HCT116 (cell line): ENCODE results near the gene CEP170B. TPM values are rescaled to one million over a fixed set of nuclear protein-coding genes. Genes with fewer than 3 reads are reported as not detected.

Source experiments
- ATAC-seq: fragments of 200-7000 bp; cut with Tn5 transposase; 2 replicates; pipeline ENCODE4 v1.9.1; 2020; ENCODE audit warnings: mild to moderate bottlenecking, moderate library complexity
- BruUV-seq: library from RNA; stranded (reverse); fragments of 400-500 nt; replicated peaks from 2 replicates; lab custom pipeline; 2021; lab: Mats Ljungman, UMichigan
- CTCF ChIA-PET: fragments of 300-600 bp; sonication (Branson Sonifier 250); formaldehyde crosslinking; loops from one replicate; lab custom pipeline; 2021; ENCODE audit warnings: antibody characterized with exemption; lab: Charles Lee
- POLR2A ChIA-PET: fragments of 300-600, 350-600 bp; sonication (Branson Sonifier 250); formaldehyde crosslinking; loops from one replicate; lab custom pipeline; 2021; ENCODE audit warnings: antibody characterized with exemption; lab: Charles Lee
- RAD21 ChIA-PET, 2 experiments: fragments of 300-600 bp; sonication (Branson Sonifier 250); formaldehyde crosslinking; loops; one replicate each; lab custom pipeline; 2023; ENCODE audit warnings: low total read pairs in 2 of 2; ENCODE audit not compliant: uncharacterized antibody in 2 of 2, unreplicated experiment in 2 of 2, low non-redundant PET in 1 of 2; lab: Charles Lee
- DNase-seq: peaks from one replicate; pipeline ENCODE4 v3.0.0-alpha.2; 2010; ENCODE audit warnings: low read depth, low spot score
- H2AFZ ChIP-seq: fragments of 200-600 bp; shearing (Covaris generic), sonication (generic); 2 replicates; pipeline ENCODE4 v1.6.1; 2017; ENCODE audit warnings: low read depth, mixed run types, mixed read lengths, antibody characterized with exemption, low read length; ENCODE audit not compliant: poor library complexity, severe bottlenecking
- H3K27ac ChIP-seq: 2 replicates; pipeline ENCODE4 v1.5.1; 2012; ENCODE audit warnings: low read depth, low read length
- H3K27me3 ChIP-seq: fragments of 200-600 bp; sonication (generic); 2 replicates; pipeline ENCODE4 v1.6.1; 2016; ENCODE audit warnings: mixed run types, low read length, mixed read lengths; ENCODE audit not compliant: insufficient read depth
- H3K36me3 ChIP-seq, 2 experiments: fragments of 200-500 bp in 1 of 2; fragments of 200-600 bp in 1 of 2; sonication (Bioruptor generic) in 1 of 2; sonication (generic) in 1 of 2; 2 replicates each; pipeline versions ENCODE4 v1.5.1 to v1.6.1; 2014 to 2016; ENCODE audit warnings: low read length in 2 of 2, inconsistent platforms in 1 of 2, mixed read lengths in 1 of 2, mixed run types in 1 of 2; ENCODE audit not compliant: insufficient read depth in 2 of 2, control insufficient read depth in 1 of 2
- H3K4me1 ChIP-seq, 2 experiments: fragments of 200-600 bp in 1 of 2; sonication (generic) in 1 of 2; 2 replicates each; pipeline versions ENCODE4 v1.5.1 to v1.6.1; 2012 to 2017; ENCODE audit warnings: low read length in 2 of 2, inconsistent platforms in 1 of 2, mild to moderate bottlenecking in 1 of 2, mixed read lengths in 1 of 2, mixed run types in 1 of 2, moderate library complexity in 1 of 2; ENCODE audit not compliant: insufficient read depth in 2 of 2, control insufficient read depth in 1 of 2
- H3K4me2 ChIP-seq: fragments of 200-600 bp; sonication (generic); 2 replicates; pipeline ENCODE4 v1.6.1; 2017; ENCODE audit warnings: mixed run types, low read length, mixed read lengths
- H3K4me3 ChIP-seq, 2 experiments: fragments of 200-600 bp in 1 of 2; sonication (generic) in 1 of 2; replicated peaks in 1 of 2; 2 replicates each; pipeline ENCODE4 v1.5.1; 2011 to 2016; ENCODE audit warnings: low read length in 2 of 2, control low read depth in 1 of 2, low read depth in 1 of 2, mild to moderate bottlenecking in 1 of 2, mixed read lengths in 1 of 2, mixed run types in 1 of 2
- H3K79me2 ChIP-seq: fragments of 200-600 bp; sonication (generic); 2 replicates; pipeline ENCODE4 v1.6.1; 2017; ENCODE audit warnings: mild to moderate bottlenecking, mixed run types, low read length, moderate library complexity, mixed read lengths; ENCODE audit not compliant: insufficient read depth
- H3K9ac ChIP-seq: fragments of 200-600 bp; sonication (generic); 2 replicates; pipeline ENCODE4 v1.6.1; 2016; ENCODE audit warnings: low read length, mixed read lengths
- H3K9me2 ChIP-seq: fragments of 200-600 bp; sonication (generic), shearing (Covaris generic); 2 replicates; pipeline ENCODE4 v1.6.1; 2017; ENCODE audit warnings: mixed run types, mild to moderate bottlenecking, moderate library complexity; ENCODE audit not compliant: insufficient read depth
- H3K9me3 ChIP-seq, 2 experiments: fragments of 200-500 bp in 1 of 2; fragments of 200-600 bp in 1 of 2; sonication (Bioruptor generic) in 1 of 2; sonication (generic) in 1 of 2; 2 replicates each; pipeline ENCODE4 v1.6.1; 2014 to 2017; ENCODE audit warnings: low read length in 2 of 2, mixed read lengths in 2 of 2, inconsistent platforms in 1 of 2, low read depth in 1 of 2, mild to moderate bottlenecking in 1 of 2, mixed run types in 1 of 2, moderate library complexity in 1 of 2; ENCODE audit not compliant: control insufficient read depth in 1 of 2, insufficient read depth in 1 of 2
- H4K20me1 ChIP-seq: fragments of 200-600 bp; sonication (generic), shearing (Covaris generic); 2 replicates; pipeline ENCODE4 v1.6.1; 2017; ENCODE audit warnings: mixed run types, mild to moderate bottlenecking, moderate library complexity; ENCODE audit not compliant: insufficient read depth
- ATF3 ChIP-seq: IDR thresholded peaks from 2 replicates; pipeline ENCODE4 v1.6.1; 2012
- CTCF ChIP-seq, 3 experiments: fragments of 200-600 bp in 1 of 3; sonication (generic) in 1 of 3; IDR thresholded peaks in 2 of 3; conservative IDR thresholded peaks in 1 of 3; 2 replicates each; pipeline ENCODE4 v1.5.1; 2012 to 2017; ENCODE audit warnings: low read depth in 2 of 3, low read length in 2 of 3, antibody characterized with exemption in 1 of 3, borderline replicate concordance in 1 of 3, control low read depth in 1 of 3, mild to moderate bottlenecking in 1 of 3, mixed read lengths in 1 of 3, mixed run types in 1 of 3, moderate library complexity in 1 of 3; ENCODE audit not compliant: insufficient read depth in 1 of 3
- EZH2phosphoT487 ChIP-seq: fragments of 200-600 bp; IDR thresholded peaks from 2 replicates; pipeline ENCODE4 v1.6.1; 2018; ENCODE audit warnings: antibody characterized with exemption, borderline replicate concordance
- FOSL1 ChIP-seq: IDR thresholded peaks from 2 replicates; pipeline ENCODE4 v1.6.1; 2012; ENCODE audit warnings: low read depth
- JUND ChIP-seq: IDR thresholded peaks from 2 replicates; pipeline ENCODE4 v1.6.1; 2012
- MAX ChIP-seq: IDR thresholded peaks from 2 replicates; pipeline ENCODE4 v1.6.1; 2012
- POLR2A ChIP-seq: IDR thresholded peaks from 2 replicates; pipeline ENCODE4 v1.7.0; 2011; ENCODE audit warnings: borderline replicate concordance; ENCODE audit not compliant: insufficient read depth, insufficient read length; ENCODE audit errors: extremely low read depth
- POLR2AphosphoS5 ChIP-seq: IDR thresholded peaks from 2 replicates; pipeline ENCODE4 v1.6.1; 2011; ENCODE audit warnings: mild to moderate bottlenecking, low read depth, low read length, moderate library complexity
- SRF ChIP-seq: IDR thresholded peaks from 2 replicates; pipeline ENCODE4 v1.6.1; 2012; ENCODE audit warnings: low read depth
- TCF7L2 ChIP-seq: IDR thresholded peaks from 2 replicates; pipeline ENCODE4 v1.7.0; 2011; ENCODE audit warnings: borderline replicate concordance, inconsistent platforms; ENCODE audit not compliant: insufficient read depth, insufficient read length; ENCODE audit errors: extremely low read depth
- YY1 ChIP-seq: IDR thresholded peaks from 2 replicates; pipeline ENCODE4 v1.6.1; 2011; ENCODE audit warnings: low read length, low read depth, moderate library complexity, mild to moderate bottlenecking; ENCODE audit not compliant: insufficient replicate concordance; ENCODE audit errors: extremely low read depth
- ZBTB33 ChIP-seq: IDR thresholded peaks from 2 replicates; pipeline ENCODE4 v1.6.1; 2011; ENCODE audit warnings: mild to moderate bottlenecking, low read length, moderate library complexity; ENCODE audit not compliant: insufficient replicate concordance; ENCODE audit errors: extremely low read depth
- ZNF274 ChIP-seq: fragments of 200-500 bp; sonication (Bioruptor generic); IDR thresholded peaks from 2 replicates; pipeline ENCODE4 v1.6.1; 2014; ENCODE audit warnings: mild to moderate bottlenecking, low read depth, low read length, inconsistent platforms
- intact Hi-C: fragments of 100-400 bp; cut with micrococcal nuclease; formaldehyde crosslinking; loops from 2 replicates; pipeline ENCODE4 v1.10.0; 2022
- total RNA-seq: library from RNA; stranded (reverse); gene quantifications from one replicate; pipeline ENCODE4 v1.2.1, GENCODE V29; 2021; ENCODE audit not compliant: unreplicated experiment

CEP170B gene
- total RNA-seq, 1 experiment from 2014 or later, result 45.9 TPM

GRCh38 chr14:104938960-104939359 lies 73.9 kb downstream of the CEP170B start:
- ChIA-PET CTCF (interaction anchor here (1.3 kb wide), 1 partner anchor 33 kb away, joined by 3 read pairs; no protein-coding TSS in a partner anchor), POLR2A (no interaction called here), RAD21 (no interaction called here)
- Histone ChIP-seq H3K9me3 (no peaks in the 10 kb centered on the region), H3K36me3 (no peaks in the 10 kb centered on the region), H3K4me2 (no peak overlapping the region), H3K79me2 (no peaks in the 10 kb centered on the region), H3K9ac (no peak overlapping the region), H2AFZ (no peak overlapping the region), H3K9me2 (no peaks in the 10 kb centered on the region), H4K20me1 (no peaks in the 10 kb centered on the region), H3K4me1 (no peaks in the 10 kb centered on the region; a peak in 1 of 4 replicates), H3K27me3 (no peaks in the 10 kb centered on the region), H3K4me3 (no peak overlapping the region), H3K27ac (no peak overlapping the region)
- no TSS peak for BruUV-seq
- DNase-seq, result no peak
- TF ChIP-seq MAX (no peak), POLR2A (no peak), FOSL1 (no peak), POLR2AphosphoS5 (no peak), ZNF274 (no peak), YY1 (no peak)
- no peak for ATAC-seq
- intact Hi-C loops, result no loop called here

GRCh38 chr14:104939666-104940410 lies 74.8 kb downstream of the CEP170B start:
- intact Hi-C loops, result no loop called here
- TF ChIP-seq JUND (no peak), ZBTB33 (no peak), FOSL1 (no peak), ZNF274 (no peak), EZH2phosphoT487 (no peak), YY1 (no peak), TCF7L2 (no peak), SRF (no peak), ATF3 (no peak), MAX (no peak), CTCF (IDR thresholded peaks at IDR 0.05 in 2 of 3, conservative IDR thresholded peaks at IDR 0.05 in 1 of 3; ENCODE audit: borderline replicate concordance in 1 of 3, insufficient read depth in 1 of 3, low read depth in 2 of 3, low read length in 2 of 3) (no peak)

More at GRCh38 chr14:104939666-104940410, 74.8 kb downstream of the CEP170B start:
- no peaks in the 10 kb centered on the region for H3K4me1 ChIP-seq
- ChIA-PET POLR2A (no interaction called here), CTCF (interaction anchor here (1.3 kb wide), 1 partner anchor 32 kb away, joined by 3 read pairs; no protein-coding TSS in a partner anchor), RAD21 (no interaction called here)
- no TSS peak for BruUV-seq
- no peaks in the 10 kb centered on the region for H3K9me2 ChIP-seq
- DNase-seq (no peak), ATAC-seq (no peak)
- no peak overlapping the region for H3K4me3 ChIP-seq
- H3K79me2 ChIP-seq, result no peaks in the 10 kb centered on the region
- H3K27me3 ChIP-seq, result no peaks in the 10 kb centered on the region
- H3K36me3 ChIP-seq, result no peaks in the 10 kb centered on the region
- no peak overlapping the region for H3K9ac ChIP-seq
- H4K20me1 ChIP-seq, result no peaks in the 10 kb centered on the region
- H2AFZ ChIP-seq, result no peak overlapping the region
- H3K4me2 ChIP-seq, result no peak overlapping the region
- H3K27ac ChIP-seq, result no peak overlapping the region
- H3K9me3 ChIP-seq, result no peaks in the 10 kb centered on the region
